LHCN-M2 (cell line): ENCODE data around the gene CCDC85A. TPM values are rescaled to one million over a fixed set of nuclear protein-coding genes. Genes with fewer than 3 reads are reported as not detected.

ENCODE experiments used
- DNase-seq: peaks from one replicate; pipeline ENCODE4 v3.0.0-alpha.2; 2012; ENCODE audit warnings: low read depth
- total RNA-seq: library from RNA; depleted of rRNA; stranded (reverse); fragments of >200 nt; gene quantifications from 2 replicates; pipeline ENCODE4 v1.2.3, GENCODE V29; 2014

CCDC85A gene
- total RNA-seq, 1 experiment from 2014 or later, result 0.57 TPM

DNA sequence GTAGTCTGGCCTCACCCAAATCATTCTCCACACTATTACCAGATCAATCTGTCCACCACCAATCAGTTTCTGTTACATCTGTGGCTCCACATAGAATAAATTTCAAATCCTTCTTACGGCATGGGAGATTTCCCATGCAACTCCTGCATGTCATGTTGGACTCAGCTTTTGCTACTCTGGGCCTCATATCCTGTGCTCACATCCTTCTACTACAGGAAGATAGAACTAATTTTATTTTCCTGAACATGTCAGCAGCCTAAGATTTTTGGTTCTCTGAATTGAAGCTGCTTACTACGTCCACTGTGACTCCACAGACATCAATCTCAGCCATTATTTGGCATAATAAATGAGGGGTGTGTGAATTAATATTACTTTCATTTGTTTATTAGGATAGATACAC lies 181.1 kb downstream of the CCDC85A start:
- DNase-seq, result no peak

DNA sequence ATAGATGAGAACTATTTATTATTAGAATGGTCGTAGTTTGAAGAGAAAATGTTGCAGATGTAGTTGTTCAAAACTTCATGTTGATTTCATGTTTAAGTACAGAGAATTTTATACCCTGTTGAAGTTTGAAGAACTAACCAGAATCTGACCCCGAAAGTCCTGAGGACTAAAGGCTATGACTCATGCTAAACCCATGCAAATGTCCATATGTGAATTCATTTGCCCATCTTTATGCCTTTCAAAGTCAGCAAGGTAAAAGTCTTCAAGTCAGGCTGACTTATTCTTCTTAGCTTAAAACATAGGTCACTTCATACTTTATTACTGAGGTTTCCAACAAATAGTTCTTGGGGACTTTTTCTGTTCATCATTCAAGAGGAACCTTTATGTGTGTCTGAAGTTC lies 185.5 kb downstream of the CCDC85A start:
- DNase-seq, result peak; percentile 51

DNA sequence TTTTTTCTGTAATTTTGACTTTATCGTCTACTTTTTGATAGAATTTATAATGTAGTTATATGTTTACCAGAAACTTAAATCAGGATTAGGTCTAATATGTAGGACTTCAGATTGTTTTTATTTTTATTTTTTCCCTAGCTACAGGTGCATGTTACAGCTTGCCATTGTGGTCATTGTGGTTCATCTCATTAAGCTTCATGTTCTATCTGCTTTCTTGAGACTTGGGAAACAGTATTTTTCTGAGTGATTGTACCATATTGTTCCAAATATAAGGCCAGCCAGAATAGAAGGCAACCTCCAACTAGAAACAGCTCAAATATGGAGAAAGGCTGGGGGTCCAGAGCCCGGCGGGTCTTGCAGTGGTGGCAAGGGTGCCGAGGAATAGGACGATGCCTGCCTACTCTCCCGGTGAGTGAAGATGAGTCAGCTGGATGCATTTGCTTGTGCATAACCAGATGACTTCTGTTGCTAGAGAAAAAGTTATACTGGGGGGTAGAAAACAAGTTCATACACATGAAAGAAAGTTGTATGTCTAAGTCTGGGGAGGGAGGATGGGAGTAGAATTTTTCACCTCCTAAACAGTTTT lies 188.4 kb downstream of the CCDC85A start:
- DNase-seq, result no peak

DNA sequence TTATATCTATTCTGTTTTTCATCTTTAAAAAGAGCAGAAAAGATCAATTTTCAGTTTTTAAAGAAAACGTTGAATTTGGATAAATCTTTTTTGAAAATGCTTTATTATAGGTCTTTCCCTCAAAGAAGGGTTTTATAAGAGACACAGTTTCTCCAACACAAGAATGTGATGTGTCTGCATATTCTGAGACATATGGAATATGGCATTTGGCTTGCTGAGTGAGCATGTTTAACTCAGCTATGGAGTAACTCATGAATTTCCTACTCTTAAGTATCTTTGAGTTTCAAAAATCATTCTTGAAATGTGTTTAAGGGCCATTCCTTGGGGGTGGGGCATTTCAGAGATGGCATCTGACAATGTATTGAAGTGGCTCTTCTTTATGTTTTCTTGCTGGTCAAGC lies 191.5 kb downstream of the CCDC85A start:
- DNase-seq, result no peak

DNA sequence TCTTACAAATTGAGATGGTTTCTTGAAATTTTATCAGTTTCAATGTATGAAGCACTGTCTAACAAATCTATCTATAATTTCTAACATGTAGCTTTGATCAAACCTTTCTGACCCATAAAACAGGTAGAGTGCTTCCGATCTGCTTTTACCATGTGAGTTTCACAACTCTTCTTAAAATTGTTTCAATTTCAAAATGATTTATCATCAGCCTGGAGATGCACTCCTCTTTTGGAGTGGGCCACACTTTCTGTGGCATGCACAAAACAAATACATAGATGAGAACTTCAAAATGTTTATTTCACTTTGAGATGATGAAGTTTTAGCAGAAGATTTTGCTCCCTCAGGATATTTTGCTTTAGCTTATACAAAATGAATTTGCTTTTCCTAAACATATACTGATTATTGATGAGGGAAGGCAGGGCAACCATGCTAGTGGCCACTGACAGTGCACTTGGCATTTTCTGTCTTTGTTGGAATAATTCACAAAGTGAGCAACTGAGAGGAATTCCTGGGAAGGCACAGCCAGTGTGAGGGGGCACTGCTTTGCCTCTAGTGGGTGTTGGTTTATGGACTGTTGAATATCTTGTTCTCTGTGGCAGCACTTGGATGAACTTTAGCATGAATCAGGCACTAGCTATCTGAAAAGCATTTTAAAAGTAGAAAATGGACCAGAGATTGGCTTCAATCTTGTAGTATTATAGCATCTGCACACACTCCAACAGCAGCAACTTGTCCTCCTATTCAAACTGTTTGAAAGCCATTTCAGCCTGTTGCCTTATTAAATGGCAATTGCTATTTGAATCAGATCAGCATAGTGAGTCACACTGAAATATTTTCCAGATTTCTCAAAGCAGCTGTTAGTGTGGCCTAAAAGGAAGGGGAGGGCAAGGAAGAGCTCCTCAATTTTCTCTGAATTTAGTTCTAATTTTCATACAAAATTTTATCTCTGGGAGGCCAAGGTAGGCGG lies 193.2 kb downstream of the CCDC85A start:
- peak; percentile 79 for DNase-seq

DNA sequence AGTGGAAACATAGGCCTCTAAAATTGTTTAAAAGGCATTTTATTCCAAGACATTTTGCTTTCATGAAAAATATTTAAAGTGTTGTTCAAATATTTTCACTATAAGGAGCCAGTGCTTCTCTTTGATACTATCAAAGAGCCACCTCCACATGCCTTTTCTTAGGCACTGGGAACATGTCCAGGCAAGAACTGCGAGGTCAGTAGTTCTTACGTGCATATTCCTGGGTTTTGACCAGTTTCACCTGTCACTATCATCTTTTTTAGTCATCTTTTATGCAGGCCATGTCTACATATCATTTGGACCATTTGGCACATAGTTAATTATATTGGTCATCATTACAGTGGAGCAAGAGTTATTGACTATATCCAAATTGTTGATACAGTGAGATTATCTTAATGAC lies 195.3 kb downstream of the CCDC85A start:
- no peak for DNase-seq

DNA sequence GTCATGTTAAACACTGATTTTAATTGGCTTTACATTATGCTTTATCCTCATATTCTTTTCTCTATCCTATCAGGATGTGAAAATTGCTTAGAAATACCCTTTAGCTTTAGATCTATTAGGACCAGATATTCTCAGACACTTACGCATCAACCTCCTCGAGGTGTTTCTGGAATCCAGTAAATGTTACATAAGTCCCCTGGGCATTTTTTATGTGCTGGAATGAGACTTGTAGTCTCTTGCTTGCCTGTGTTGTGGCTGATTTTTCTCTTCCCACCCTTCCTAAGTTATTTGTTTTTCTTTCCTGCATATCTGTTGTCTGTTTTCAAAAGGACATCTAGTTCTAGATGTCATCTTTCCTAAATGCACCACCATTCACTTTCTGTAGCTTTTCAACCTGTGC lies 197.1 kb downstream of the CCDC85A start:
- DNase-seq, result no peak

DNA sequence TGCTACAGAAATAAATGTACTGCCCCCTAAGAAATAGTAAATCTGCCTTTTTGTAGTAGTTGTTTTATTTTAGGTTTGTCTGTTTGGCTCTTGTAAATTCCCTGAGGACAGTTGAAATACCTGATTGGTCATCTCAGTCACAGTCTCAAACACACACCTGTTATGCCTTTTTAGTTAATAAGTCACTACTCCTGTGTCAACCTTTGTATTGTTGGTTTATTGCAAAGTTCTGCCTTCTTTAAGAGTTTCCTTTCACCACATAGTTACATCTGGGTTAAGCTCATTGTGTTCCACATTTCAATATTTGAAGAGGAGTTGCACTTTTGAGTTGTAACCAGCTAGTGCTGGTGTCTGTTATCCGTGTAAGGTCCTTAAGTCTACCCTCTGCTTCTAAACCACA lies 198.7 kb downstream of the CCDC85A start:
- DNase-seq, result no peak

DNA sequence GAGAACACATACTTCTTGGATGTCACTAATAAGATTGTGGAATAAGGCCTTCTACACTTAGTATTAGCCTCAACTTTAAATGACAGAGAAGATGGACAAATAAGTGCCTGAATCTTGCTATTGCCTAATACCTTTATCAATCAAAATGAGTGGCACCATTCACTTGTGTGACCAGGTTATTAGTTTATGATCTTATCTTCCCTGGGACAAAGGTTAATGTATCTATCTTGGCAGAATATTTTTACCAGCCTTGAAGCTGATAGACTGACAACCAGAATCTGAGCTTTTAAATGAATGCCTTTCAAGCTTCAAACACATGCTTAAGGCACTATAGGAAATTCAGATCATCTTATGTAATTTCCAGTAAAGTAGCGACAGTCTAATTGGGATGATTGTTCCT lies 202.9 kb downstream of the CCDC85A start:
- no peak for DNase-seq

DNA sequence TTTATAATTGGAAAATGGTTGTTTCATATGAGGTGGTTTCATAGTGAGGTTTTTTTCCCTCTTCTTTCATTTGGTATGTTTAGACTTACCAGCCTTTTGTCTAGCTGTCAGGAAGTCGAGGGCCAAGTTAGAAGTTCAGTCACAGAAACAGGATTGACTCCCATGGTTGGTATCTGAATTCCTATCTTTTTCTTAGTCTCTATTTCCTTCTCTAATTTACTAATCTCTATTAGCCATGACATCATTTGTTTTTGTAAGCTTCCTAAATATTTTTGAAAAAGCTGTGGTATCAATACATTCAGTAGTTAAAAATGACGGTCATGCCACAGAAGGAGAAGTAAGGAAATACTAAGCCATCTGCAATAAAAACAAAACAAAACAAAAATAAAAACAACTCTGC lies 206.9 kb downstream of the CCDC85A start:
- DNase-seq, result no peak

DNA sequence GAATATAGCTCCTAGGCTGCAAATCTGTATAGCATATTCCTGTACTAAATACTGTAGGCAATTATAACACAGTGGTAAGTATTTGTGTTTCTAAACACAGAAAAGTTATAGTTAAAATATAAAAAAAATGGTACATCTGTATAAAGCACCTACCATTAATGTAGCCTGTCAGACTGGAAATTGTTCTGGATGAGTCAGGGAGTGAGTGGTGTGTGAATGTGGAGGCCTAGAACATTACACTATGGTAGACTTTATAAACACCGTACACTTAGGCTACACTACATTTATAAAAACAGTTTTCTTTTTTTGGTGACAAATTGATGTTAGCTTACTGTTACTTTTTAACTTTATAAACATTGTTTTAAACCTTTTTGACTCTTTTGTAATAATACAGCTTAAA lies 226.3 kb downstream of the CCDC85A start:
- DNase-seq, result peak; percentile 11

DNA sequence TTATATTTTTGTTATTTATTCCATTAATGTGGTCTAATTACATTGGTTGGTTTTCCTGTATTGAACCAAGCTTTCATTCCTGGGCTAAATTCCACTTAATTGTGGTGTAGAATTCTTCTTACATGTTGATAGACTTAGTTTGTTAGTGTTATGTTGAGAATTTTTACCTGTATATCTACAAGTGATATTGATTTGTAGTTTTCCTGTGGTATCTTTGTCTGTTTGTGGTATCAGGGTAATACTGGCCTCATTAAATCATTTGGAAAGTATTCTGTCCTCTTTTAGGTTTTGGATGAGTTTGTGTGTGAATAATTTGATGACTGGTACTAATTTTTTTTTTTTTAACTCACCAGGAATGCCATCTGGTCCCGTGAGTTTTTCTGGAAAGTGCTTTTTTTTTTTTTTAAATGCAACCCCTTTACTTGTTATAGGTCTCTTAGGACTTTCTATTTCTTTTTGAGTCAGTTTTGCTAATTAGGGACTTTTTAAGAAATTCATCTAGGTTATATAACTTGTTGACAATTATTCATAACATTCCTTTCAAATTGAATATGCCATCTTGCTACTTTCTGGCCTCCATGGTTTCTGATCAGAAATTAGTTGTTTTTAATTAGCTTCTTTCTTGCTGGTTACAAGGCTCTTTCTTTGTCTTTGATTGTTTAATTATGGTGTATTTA lies 232.8 kb downstream of the CCDC85A start:
- DNase-seq, result no peak
